A673 (cell line): ENCODE data around the gene KRTAP4-8.
"Not testable (repeated sequence)": the region's sequence is repeated elsewhere in the genome, so short reads cannot be mapped to it uniquely, and the experiment has no call there.

Experiments used
- CTCF ChIP-seq: fragments of 300-800, 200-600 bp; sonication (generic); conservative IDR thresholded peaks from 2 replicates; pipeline ENCODE4 v1.5.1; 2017; ENCODE audit warnings: low read depth, mild to moderate bottlenecking, antibody characterized with exemption, low read length, moderate library complexity, mixed read lengths
- EZH2 ChIP-seq: fragments of 200-600 bp; sonication (generic); IDR thresholded peaks from 2 replicates; pipeline ENCODE4 v1.6.1; 2017; ENCODE audit warnings: borderline replicate concordance, low read depth, mild to moderate bottlenecking, mixed read lengths, antibody characterized with exemption, low read length; ENCODE audit not compliant: poor library complexity, severe bottlenecking

- TF ChIP-seq CTCF, EZH2: not testable (repeated sequence)
These were observed 41.9 kb upstream of the KRTAP4-8 start for GRCh38 chr17:41139865-41140264.
